Effector memory CD4-positive, alpha-beta T cell (primary cell): ENCODE data around the gene NFASC.

Source experiments
- DNase-seq, 3 donors: peaks; one replicate each; pipeline ENCODE4 v3.0.0-alpha.2; 2020
- H3K27ac ChIP-seq: 2 replicates; pipeline ENCODE4 v1.7.0; 2013; ENCODE audit warnings: mild to moderate bottlenecking, low read length, moderate library complexity; ENCODE audit not compliant: insufficient read depth, poor library complexity, severe bottlenecking
- H3K27me3 ChIP-seq: replicated peaks from 2 replicates; pipeline ENCODE4 v1.7.0; 2013; ENCODE audit warnings: mild to moderate bottlenecking, low read length; ENCODE audit not compliant: insufficient read depth, control insufficient read depth, poor library complexity, severe bottlenecking
- H3K36me3 ChIP-seq: 2 replicates; pipeline ENCODE4 v1.7.0; 2013; ENCODE audit warnings: mild to moderate bottlenecking, low read length, moderate library complexity; ENCODE audit not compliant: control insufficient read depth, insufficient read depth
- H3K4me1 ChIP-seq: 2 replicates; pipeline ENCODE4 v1.7.0; 2013; ENCODE audit warnings: low read length, mild to moderate bottlenecking; ENCODE audit not compliant: control insufficient read depth, insufficient read depth, poor library complexity, severe bottlenecking
- H3K4me3 ChIP-seq: 2 replicates; pipeline ENCODE4 v1.7.0; 2013; ENCODE audit warnings: low read length, low read depth, mild to moderate bottlenecking; ENCODE audit not compliant: insufficient read depth, poor library complexity, severe bottlenecking
- H3K9me3 ChIP-seq: 2 replicates; pipeline ENCODE4 v1.7.0; 2013; ENCODE audit warnings: mild to moderate bottlenecking, low read length, moderate library complexity; ENCODE audit not compliant: control insufficient read depth

NFASC gene

DNA sequence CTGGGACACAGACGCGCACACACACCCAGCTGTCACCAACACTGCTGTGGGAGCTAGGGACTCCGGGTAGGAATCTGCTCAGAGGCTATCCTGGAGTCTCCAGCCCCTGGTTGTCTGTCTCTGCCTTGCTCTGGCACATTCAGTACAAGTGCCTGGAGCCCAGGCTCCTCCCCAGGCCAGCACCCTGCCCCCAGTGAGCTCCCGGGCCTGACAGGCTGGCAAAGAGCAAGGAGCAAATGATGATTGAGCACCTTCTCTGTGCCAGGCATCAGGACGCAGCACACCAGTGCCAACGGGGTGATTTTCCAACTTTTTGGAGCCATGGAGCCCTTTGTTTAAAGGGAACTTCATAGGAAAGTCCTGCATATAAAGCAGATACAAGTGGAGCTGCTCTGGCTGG, 178.8 kb downstream of the NFASC start:
- Histone ChIP-seq H3K4me1 (no peaks in the 10 kb centered on the region), H3K27me3 (peaks cover 4% of the 10 kb centered on the region), H3K9me3 (no peaks in the 10 kb centered on the region), H3K27ac (no peak overlapping the region), H3K4me3 (no peak overlapping the region), H3K36me3 (no peaks in the 10 kb centered on the region)
- DNase-seq: no peak

- DNase-seq: no peak
- Histone ChIP-seq H3K4me3 (no peak overlapping the region), H3K27ac (no peak overlapping the region), H3K9me3 (no peaks in the 10 kb centered on the region), H3K36me3 (no peaks in the 10 kb centered on the region), H3K4me1 (no peaks in the 10 kb centered on the region), H3K27me3 (peaks cover 4% of the 10 kb centered on the region)
Observed at GRCh38 chr1:205052690-205053089, 182.0 kb downstream of the NFASC start.

GRCh38 chr1:205053296-205053695, 182.6 kb downstream of the NFASC start:
- no peaks in the 10 kb centered on the region for H3K36me3 ChIP-seq
- no peak overlapping the region for H3K4me3 ChIP-seq
- H3K4me1 ChIP-seq: no peaks in the 10 kb centered on the region
- H3K27ac ChIP-seq: no peak overlapping the region
- peaks cover 4% of the 10 kb centered on the region for H3K27me3 ChIP-seq
- H3K9me3 ChIP-seq: no peaks in the 10 kb centered on the region
- no peak for DNase-seq

DNA sequence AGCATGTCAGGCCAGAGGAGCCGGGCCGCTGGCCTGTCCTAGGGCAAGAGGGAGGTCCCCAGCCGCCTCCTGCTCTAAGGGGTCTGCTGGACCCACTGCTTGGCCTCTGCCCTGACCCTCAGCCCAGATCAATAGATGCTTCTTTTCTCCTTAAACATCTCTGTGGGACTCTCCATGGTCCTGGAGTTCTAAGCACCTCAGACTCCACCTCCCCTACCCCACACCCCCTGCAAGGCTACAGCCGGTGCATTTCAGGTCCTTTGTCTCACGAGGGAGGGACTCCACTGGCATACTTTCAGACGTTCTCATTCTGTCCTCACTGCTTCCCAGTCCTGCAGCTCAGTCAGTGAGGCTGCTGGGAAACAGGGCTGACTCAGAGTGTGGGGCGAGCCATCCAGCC, 183.4 kb downstream of the NFASC start:
- peaks cover 4% of the 10 kb centered on the region for H3K27me3 ChIP-seq
- no peak overlapping the region for H3K27ac ChIP-seq
- H3K9me3 ChIP-seq: no peaks in the 10 kb centered on the region
- no peak overlapping the region for H3K4me3 ChIP-seq
- H3K36me3 ChIP-seq: no peaks in the 10 kb centered on the region
- H3K4me1 ChIP-seq: no peaks in the 10 kb centered on the region
- no peak for DNase-seq

DNA sequence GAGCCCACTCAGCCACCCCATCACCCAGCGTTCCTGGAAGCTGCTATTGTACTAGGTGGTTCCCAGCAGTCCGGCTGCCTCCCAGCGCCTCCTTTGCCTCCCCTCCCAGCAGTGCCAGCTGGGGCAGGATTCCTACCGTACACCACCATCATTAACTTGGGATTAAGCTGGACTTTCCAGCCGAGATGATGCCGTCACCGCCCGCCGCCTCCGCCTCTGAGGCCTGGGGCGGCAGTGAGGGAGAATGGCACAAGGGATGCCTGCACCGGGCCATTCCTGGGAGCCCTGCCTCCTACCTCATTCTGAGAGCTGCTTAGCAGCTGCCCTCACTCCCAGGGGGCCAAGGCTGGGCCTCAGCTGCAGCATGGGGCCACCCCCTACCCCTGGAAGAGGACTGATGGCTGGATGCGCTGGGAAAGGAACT, 185.5 kb downstream of the NFASC start:
- no peak for DNase-seq
- no peaks in the 10 kb centered on the region for H3K4me1 ChIP-seq
- peaks cover 4% of the 10 kb centered on the region for H3K27me3 ChIP-seq
- H3K4me3 ChIP-seq: no peak overlapping the region
- no peak overlapping the region for H3K27ac ChIP-seq
- no peaks in the 10 kb centered on the region for H3K36me3 ChIP-seq
- no peaks in the 10 kb centered on the region for H3K9me3 ChIP-seq

- Histone ChIP-seq H3K9me3 (no peaks in the 10 kb centered on the region), H3K27ac (no peak overlapping the region), H3K36me3 (no peaks in the 10 kb centered on the region), H3K27me3 (peaks cover 4% of the 10 kb centered on the region), H3K4me3 (no peak overlapping the region), H3K4me1 (no peaks in the 10 kb centered on the region)
- DNase-seq: no peak
Observed at GRCh38 chr1:205056956-205057568, 186.4 kb downstream of the NFASC start.

DNA sequence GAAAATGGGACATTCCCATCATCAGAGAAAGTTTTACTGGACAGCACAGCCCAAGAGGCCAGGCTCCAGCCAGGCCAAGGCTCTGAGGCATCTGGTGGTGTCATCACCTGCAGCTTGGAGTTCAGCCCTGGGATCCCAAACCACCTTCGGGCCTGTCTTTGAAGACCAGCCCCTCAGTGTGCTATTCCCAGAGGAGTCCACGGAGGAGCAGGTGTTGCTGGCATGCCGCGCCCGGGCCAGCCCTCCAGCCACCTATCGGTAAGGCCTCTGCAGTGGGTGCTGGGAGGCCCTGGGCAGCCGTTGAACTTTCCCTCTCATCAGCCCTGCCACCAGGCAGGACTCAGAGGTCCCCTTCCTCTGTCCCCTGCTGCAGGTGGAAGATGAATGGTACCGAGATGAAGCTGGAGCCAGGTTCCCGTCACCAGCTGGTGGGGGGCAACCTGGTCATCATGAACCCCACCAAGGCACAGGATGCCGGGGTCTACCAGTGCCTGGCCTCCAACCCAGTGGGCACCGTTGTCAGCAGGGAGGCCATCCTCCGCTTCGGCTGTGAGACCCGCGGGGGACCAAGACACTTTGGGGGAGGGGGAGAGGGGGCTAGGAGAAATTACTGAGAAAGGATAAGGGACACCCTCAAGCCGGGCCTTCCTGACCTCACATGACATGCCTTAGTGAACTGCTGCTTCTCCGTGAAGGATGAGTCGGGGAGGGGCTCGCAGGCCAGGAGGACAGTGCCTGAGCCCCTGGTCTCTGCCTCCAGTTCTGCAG, 187.3 kb downstream of the NFASC start:
- Histone ChIP-seq H3K27me3 (peaks cover 4% of the 10 kb centered on the region), H3K4me1 (no peaks in the 10 kb centered on the region), H3K36me3 (no peaks in the 10 kb centered on the region), H3K9me3 (no peaks in the 10 kb centered on the region), H3K4me3 (no peak overlapping the region), H3K27ac (no peak overlapping the region)
- DNase-seq: no peak

DNA sequence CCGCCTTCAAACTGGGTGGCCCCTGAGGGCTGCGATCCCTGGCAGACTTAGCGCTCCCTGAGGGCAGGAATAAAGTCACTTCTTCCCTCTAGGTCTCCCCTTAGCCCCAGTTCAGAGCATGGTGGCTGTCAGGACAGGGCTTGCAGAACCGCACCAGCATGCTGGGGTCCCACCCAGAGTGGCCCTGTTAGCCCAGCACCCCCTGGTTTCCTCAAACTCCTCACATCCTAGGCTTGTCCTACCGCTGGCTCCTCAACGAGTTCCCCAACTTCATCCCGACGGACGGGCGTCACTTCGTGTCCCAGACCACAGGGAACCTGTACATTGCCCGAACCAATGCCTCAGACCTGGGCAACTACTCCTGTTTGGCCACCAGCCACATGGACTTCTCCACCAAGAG, 188.2 kb downstream of the NFASC start:
- DNase-seq: no peak
- H3K27me3 ChIP-seq: no peaks in the 10 kb centered on the region
- no peaks in the 10 kb centered on the region for H3K9me3 ChIP-seq
- no peak overlapping the region for H3K4me3 ChIP-seq
- H3K4me1 ChIP-seq: no peaks in the 10 kb centered on the region
- no peak overlapping the region for H3K27ac ChIP-seq
- H3K36me3 ChIP-seq: no peaks in the 10 kb centered on the region

- Histone ChIP-seq H3K27me3 (no peaks in the 10 kb centered on the region), H3K9me3 (no peaks in the 10 kb centered on the region), H3K36me3 (no peaks in the 10 kb centered on the region), H3K27ac (no peak overlapping the region), H3K4me3 (no peak overlapping the region), H3K4me1 (no peaks in the 10 kb centered on the region)
- no peak for DNase-seq
Observed at GRCh38 chr1:205059660-205060059, 189.0 kb downstream of the NFASC start.

DNA sequence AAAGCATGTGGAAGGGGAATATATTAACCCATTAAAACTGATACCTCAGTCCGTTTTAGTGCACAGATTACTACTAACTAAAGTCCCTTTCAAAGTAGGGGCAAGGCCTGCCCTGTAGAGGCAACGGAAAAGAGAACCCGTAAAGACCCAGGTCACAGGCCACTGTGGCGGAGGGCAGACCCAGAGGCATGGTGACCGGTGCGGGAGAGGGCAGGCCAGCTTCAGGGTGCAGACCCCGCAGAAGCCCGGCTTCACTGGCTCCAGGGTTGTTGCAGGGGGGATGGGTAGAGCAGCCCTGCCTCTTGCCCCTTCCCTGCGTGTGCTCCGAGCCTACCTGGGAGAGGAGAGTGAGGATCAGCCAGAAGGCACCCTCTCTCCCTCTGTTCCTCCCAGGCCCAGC, 190.1 kb downstream of the NFASC start:
- H3K27ac ChIP-seq: no peak overlapping the region
- H3K9me3 ChIP-seq: no peaks in the 10 kb centered on the region
- no peak for DNase-seq
- no peaks in the 10 kb centered on the region for H3K4me1 ChIP-seq
- no peaks in the 10 kb centered on the region for H3K27me3 ChIP-seq
- H3K36me3 ChIP-seq: no peaks in the 10 kb centered on the region
- no peak overlapping the region for H3K4me3 ChIP-seq
